Measurements from ENCODE around the gene PSMC5. TPM values are rescaled to one million over a fixed set of nuclear protein-coding genes. Genes with fewer than 3 reads are reported as not detected.
"Not testable (repeated sequence)": the region's sequence is repeated elsewhere in the genome, so short reads cannot be mapped to it uniquely, and the experiment has no call there.

Gene PSMC5
- polyA plus RNA-seq, 4 donors = 104 to 180 (median 144) TPM

- H3K36me3 ChIP-seq (ENCODE audit: control insufficient read depth in 3 of 3, insufficient read depth in 2 of 3, low read depth in 1 of 3, low read length in 3 of 3) = no peaks in the 10 kb centered on the region
- no peaks in the 10 kb centered on the region for H3K9me3 ChIP-seq (ENCODE audit: control insufficient read depth in 2 of 2, insufficient read depth in 1 of 2, low read depth in 1 of 2, low read length in 1 of 2)
- no peak overlapping the region for H3K4me3 ChIP-seq (ENCODE audit: low read depth in 1 of 3, low read length in 3 of 3)
- no peak for FAIRE-seq
- no peak for DNase-seq
- H3K27me3 ChIP-seq (ENCODE audit: control insufficient read depth in 3 of 3, insufficient read depth in 3 of 3, low read length in 3 of 3) = peaks cover 0 to 8% (median 0%) of the 10 kb centered on the region in 3 donors
- H3K27ac ChIP-seq (ENCODE audit: low read depth in 1 of 3, low read length in 2 of 3) = no peak overlapping the region
- WGBS, 3 donors = 61 to 83% (median 72%) methylated on average over 3 of the region's 3 CpGs
- H3K4me1 ChIP-seq (ENCODE audit: control insufficient read depth in 3 of 3, insufficient read depth in 2 of 3, low read depth in 1 of 3, low read length in 2 of 3) = no peaks in the 10 kb centered on the region
Measured at GRCh38 chr17:63859257-63859656, 32.0 kb downstream of the PSMC5 start.

- FAIRE-seq = not testable (repeated sequence)
- 61 to 76% (median 76%) methylated on average over 5 to 7 of the region's 7 CpGs for WGBS, 3 donors
Measured at GRCh38 chr17:63866625-63867024, 39.4 kb downstream of the PSMC5 start.

GRCh38 chr17:63869491-63870291 lies 42.5 kb downstream of the PSMC5 start:
- not testable (repeated sequence) for H3K4me3 ChIP-seq (ENCODE audit: low read depth in 1 of 3, low read length in 3 of 3); DNase-seq; FAIRE-seq; H3K9me3 ChIP-seq (ENCODE audit: control insufficient read depth in 2 of 2, insufficient read depth in 1 of 2, low read depth in 1 of 2, low read length in 1 of 2); H3K36me3 ChIP-seq (ENCODE audit: control insufficient read depth in 3 of 3, insufficient read depth in 2 of 3, low read depth in 1 of 3, low read length in 3 of 3); H3K27me3 ChIP-seq (ENCODE audit: control insufficient read depth in 3 of 3, insufficient read depth in 3 of 3, low read length in 3 of 3); H3K4me1 ChIP-seq (ENCODE audit: control insufficient read depth in 3 of 3, insufficient read depth in 2 of 3, low read depth in 1 of 3, low read length in 2 of 3); H3K27ac ChIP-seq (ENCODE audit: low read depth in 1 of 3, low read length in 2 of 3)
- WGBS, 3 donors = 62 to 75% (median 72%) methylated on average over 9 of the region's 9 CpGs

More at GRCh38 chr17:63866625-63867024, 39.4 kb downstream of the PSMC5 start:
- not testable (repeated sequence) for H3K4me1 ChIP-seq (ENCODE audit: control insufficient read depth in 3 of 3, insufficient read depth in 2 of 3, low read depth in 1 of 3, low read length in 2 of 3); H3K9me3 ChIP-seq (ENCODE audit: control insufficient read depth in 2 of 2, insufficient read depth in 1 of 2, low read depth in 1 of 2, low read length in 1 of 2); DNase-seq; H3K36me3 ChIP-seq (ENCODE audit: control insufficient read depth in 3 of 3, insufficient read depth in 2 of 3, low read depth in 1 of 3, low read length in 3 of 3); H3K4me3 ChIP-seq (ENCODE audit: low read depth in 1 of 3, low read length in 3 of 3); H3K27ac ChIP-seq (ENCODE audit: low read depth in 1 of 3, low read length in 2 of 3); H3K27me3 ChIP-seq (ENCODE audit: control insufficient read depth in 3 of 3, insufficient read depth in 3 of 3, low read length in 3 of 3)

- not testable (repeated sequence) for H3K27ac ChIP-seq (ENCODE audit: low read depth in 1 of 3, low read length in 2 of 3); DNase-seq; FAIRE-seq; H3K9me3 ChIP-seq (ENCODE audit: control insufficient read depth in 2 of 2, insufficient read depth in 1 of 2, low read depth in 1 of 2, low read length in 1 of 2); H3K36me3 ChIP-seq (ENCODE audit: control insufficient read depth in 3 of 3, insufficient read depth in 2 of 3, low read depth in 1 of 3, low read length in 3 of 3); H3K27me3 ChIP-seq (ENCODE audit: control insufficient read depth in 3 of 3, insufficient read depth in 3 of 3, low read length in 3 of 3); H3K4me3 ChIP-seq (ENCODE audit: low read depth in 1 of 3, low read length in 3 of 3); H3K4me1 ChIP-seq (ENCODE audit: control insufficient read depth in 3 of 3, insufficient read depth in 2 of 3, low read depth in 1 of 3, low read length in 2 of 3)
- 82 to 90% (median 83%) methylated on average over 4 of the region's 4 CpGs for WGBS, 3 donors
Measured at GRCh38 chr17:63870292-63870665, 43.0 kb downstream of the PSMC5 start.

- FAIRE-seq; H3K9me3 ChIP-seq (ENCODE audit: control insufficient read depth in 2 of 2, insufficient read depth in 1 of 2, low read depth in 1 of 2, low read length in 1 of 2); H3K27ac ChIP-seq (ENCODE audit: low read depth in 1 of 3, low read length in 2 of 3); H3K27me3 ChIP-seq (ENCODE audit: control insufficient read depth in 3 of 3, insufficient read depth in 3 of 3, low read length in 3 of 3); H3K4me1 ChIP-seq (ENCODE audit: control insufficient read depth in 3 of 3, insufficient read depth in 2 of 3, low read depth in 1 of 3, low read length in 2 of 3); H3K36me3 ChIP-seq (ENCODE audit: control insufficient read depth in 3 of 3, insufficient read depth in 2 of 3, low read depth in 1 of 3, low read length in 3 of 3); DNase-seq; H3K4me3 ChIP-seq (ENCODE audit: low read depth in 1 of 3, low read length in 3 of 3): not testable (repeated sequence)
- WGBS, 3 donors = 91 to 96% (median 91%) methylated on average over 11 to 12 of the region's 15 CpGs
Measured at GRCh38 chr17:63871646-63872365, 44.6 kb downstream of the PSMC5 start.

GRCh38 chr17:63873577-63873976 lies 46.3 kb downstream of the PSMC5 start, which contains the start of gene CSH2:
TSS of gene CSH2 (minus strand) at chr17:63873677. CDS start at chr17:63873614, 63 bp downstream.
- H3K27me3 ChIP-seq (ENCODE audit: control insufficient read depth in 3 of 3, insufficient read depth in 3 of 3, low read length in 3 of 3); FAIRE-seq; H3K4me3 ChIP-seq (ENCODE audit: low read depth in 1 of 3, low read length in 3 of 3); H3K27ac ChIP-seq (ENCODE audit: low read depth in 1 of 3, low read length in 2 of 3); H3K9me3 ChIP-seq (ENCODE audit: control insufficient read depth in 2 of 2, insufficient read depth in 1 of 2, low read depth in 1 of 2, low read length in 1 of 2); H3K36me3 ChIP-seq (ENCODE audit: control insufficient read depth in 3 of 3, insufficient read depth in 2 of 3, low read depth in 1 of 3, low read length in 3 of 3); DNase-seq; H3K4me1 ChIP-seq (ENCODE audit: control insufficient read depth in 3 of 3, insufficient read depth in 2 of 3, low read depth in 1 of 3, low read length in 2 of 3): not testable (repeated sequence)
- 77 to 85% (median 81%) methylated on average over 4 to 7 of the region's 7 CpGs for WGBS, 3 donors

- not testable (repeated sequence) for H3K27ac ChIP-seq (ENCODE audit: low read depth in 1 of 3, low read length in 2 of 3); H3K36me3 ChIP-seq (ENCODE audit: control insufficient read depth in 3 of 3, insufficient read depth in 2 of 3, low read depth in 1 of 3, low read length in 3 of 3); H3K4me3 ChIP-seq (ENCODE audit: low read depth in 1 of 3, low read length in 3 of 3); H3K9me3 ChIP-seq (ENCODE audit: control insufficient read depth in 2 of 2, insufficient read depth in 1 of 2, low read depth in 1 of 2, low read length in 1 of 2); H3K4me1 ChIP-seq (ENCODE audit: control insufficient read depth in 3 of 3, insufficient read depth in 2 of 3, low read depth in 1 of 3, low read length in 2 of 3); FAIRE-seq; H3K27me3 ChIP-seq (ENCODE audit: control insufficient read depth in 3 of 3, insufficient read depth in 3 of 3, low read length in 3 of 3); DNase-seq
- WGBS, 3 donors = 68 to 90% (median 73%) methylated on average over 6 of the region's 8 CpGs
Measured at GRCh38 chr17:63874061-63874626, 46.9 kb downstream of the PSMC5 start.

- not testable (repeated sequence) for H3K4me3 ChIP-seq (ENCODE audit: low read depth in 1 of 3, low read length in 3 of 3); H3K9me3 ChIP-seq (ENCODE audit: control insufficient read depth in 2 of 2, insufficient read depth in 1 of 2, low read depth in 1 of 2, low read length in 1 of 2); DNase-seq; H3K27me3 ChIP-seq (ENCODE audit: control insufficient read depth in 3 of 3, insufficient read depth in 3 of 3, low read length in 3 of 3); H3K27ac ChIP-seq (ENCODE audit: low read depth in 1 of 3, low read length in 2 of 3); H3K36me3 ChIP-seq (ENCODE audit: control insufficient read depth in 3 of 3, insufficient read depth in 2 of 3, low read depth in 1 of 3, low read length in 3 of 3); FAIRE-seq; H3K4me1 ChIP-seq (ENCODE audit: control insufficient read depth in 3 of 3, insufficient read depth in 2 of 3, low read depth in 1 of 3, low read length in 2 of 3)
- 81 to 86% (median 83%) methylated on average over 6 of the region's 6 CpGs for WGBS, 3 donors
Measured at GRCh38 chr17:63874693-63875092, 47.5 kb downstream of the PSMC5 start.
